Measurements from ENCODE around the gene CHI3L2. TPM values are rescaled to one million over a fixed set of nuclear protein-coding genes. Genes with fewer than 3 reads are reported as not detected.

Gene CHI3L2
- total RNA-seq, 1 donor from 2014 or later: under 0.01 TPM

Other genes starting within 250 kb of the CHI3L2 start
- gene DRAM2, start 87.6 kb upstream of the CHI3L2 start, total RNA-seq: 43.1 and 70.1 TPM in 2 replicates
- 41.9 and 57.7 TPM in 2 replicates for gene CEPT1, start 87.5 kb upstream of the CHI3L2 start, total RNA-seq
- gene DENND2D, start 27.1 kb upstream of the CHI3L2 start, total RNA-seq: 2.6 and 2.7 TPM in 2 replicates
- not detected in 2 replicates for gene CHIA, start 63.1 kb downstream of the CHI3L2 start, total RNA-seq
- 0.84 and 1.0 TPM in 2 replicates for gene OVGP1, start 200.0 kb downstream of the CHI3L2 start, total RNA-seq
- gene WDR77, start 221.5 kb downstream of the CHI3L2 start, total RNA-seq: 52.2 and 65.2 TPM in 2 replicates
- gene ATP5PB, start 221.8 kb downstream of the CHI3L2 start, total RNA-seq: 325 and 449 TPM in 2 replicates
- under 0.01 and 0.09 TPM in 2 replicates for gene C1orf162, start 246.3 kb downstream of the CHI3L2 start, total RNA-seq

Data from dermis blood vessel endothelial cell (primary cell).